ENCODE data around the gene SUMO1. TPM values are rescaled to one million over a fixed set of nuclear protein-coding genes. Genes with fewer than 3 reads are reported as not detected.
A peak's percentile ranks its signal among the peaks of the same experiment; 100 is the strongest.

The SUMO1 gene
- total and polyA plus RNA-seq, 8 donors: 20.4 to 62.3 (median 31.0) TPM

DNA sequence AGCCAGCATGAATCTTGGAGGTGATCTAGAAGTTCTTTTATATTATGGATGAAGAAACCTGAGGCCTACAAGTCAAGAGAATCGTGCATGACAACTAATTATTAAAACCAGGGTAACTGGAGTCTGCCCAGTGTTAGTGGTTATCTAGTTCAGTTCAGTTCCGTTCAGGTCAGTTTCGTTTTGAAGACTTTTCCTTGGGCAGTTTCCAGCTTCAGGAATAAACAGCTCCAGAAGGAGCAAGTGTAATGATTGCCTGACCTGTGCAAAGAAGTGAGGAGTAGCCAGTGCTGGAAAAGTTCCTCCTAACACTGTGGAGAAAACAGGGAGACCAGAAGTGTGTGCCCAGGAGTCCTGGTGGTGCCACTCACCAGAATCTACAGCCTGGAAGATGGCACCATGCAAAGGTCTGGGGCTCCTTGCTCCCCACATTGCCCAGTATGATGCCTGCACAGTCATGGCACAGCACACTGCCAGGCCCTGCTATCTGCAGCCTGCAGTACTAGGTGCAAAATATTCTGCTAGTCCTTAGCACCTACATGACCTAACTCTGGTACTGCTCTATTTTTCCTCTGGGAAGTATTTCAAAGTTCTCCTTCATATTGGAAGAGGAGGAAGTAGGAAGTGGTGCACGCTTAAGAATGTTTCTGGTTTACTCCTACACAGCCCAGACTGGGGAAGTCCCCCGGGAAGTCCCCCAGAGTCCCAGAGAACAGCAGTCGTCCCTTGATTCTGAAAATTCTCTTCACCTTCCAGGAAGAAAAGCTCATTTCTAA is 65.8 kb downstream of the SUMO1 start:
- TF ChIP-seq, protein P1, sequence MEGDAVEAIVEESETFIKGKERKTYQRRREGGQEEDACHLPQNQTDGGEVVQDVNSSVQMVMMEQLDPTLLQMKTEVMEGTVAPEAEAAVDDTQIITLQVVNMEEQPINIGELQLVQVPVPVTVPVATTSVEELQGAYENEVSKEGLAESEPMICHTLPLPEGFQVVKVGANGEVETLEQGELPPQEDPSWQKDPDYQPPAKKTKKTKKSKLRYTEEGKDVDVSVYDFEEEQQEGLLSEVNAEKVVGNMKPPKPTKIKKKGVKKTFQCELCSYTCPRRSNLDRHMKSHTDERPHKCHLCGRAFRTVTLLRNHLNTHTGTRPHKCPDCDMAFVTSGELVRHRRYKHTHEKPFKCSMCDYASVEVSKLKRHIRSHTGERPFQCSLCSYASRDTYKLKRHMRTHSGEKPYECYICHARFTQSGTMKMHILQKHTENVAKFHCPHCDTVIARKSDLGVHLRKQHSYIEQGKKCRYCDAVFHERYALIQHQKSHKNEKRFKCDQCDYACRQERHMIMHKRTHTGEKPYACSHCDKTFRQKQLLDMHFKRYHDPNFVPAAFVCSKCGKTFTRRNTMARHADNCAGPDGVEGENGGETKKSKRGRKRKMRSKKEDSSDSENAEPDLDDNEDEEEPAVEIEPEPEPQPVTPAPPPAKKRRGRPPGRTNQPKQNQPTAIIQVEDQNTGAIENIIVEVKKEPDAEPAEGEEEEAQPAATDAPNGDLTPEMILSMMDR (IDR thresholded peaks at IDR 0.05): no peak
- intact Hi-C loops (cut with DNase I): no loop called here
- peaks cover 0 to 3% (median 0%) of the 10 kb centered on the region in 3 donors for H3K4me1 ChIP-seq
- peaks cover 0 to 4% (median 0%) of the 10 kb centered on the region in 4 donors for H3K27me3 ChIP-seq
- DNase-seq: no peak
- peak overlapping the region in 2 of 4 donors; percentile 11 for H3K27ac ChIP-seq
- no peaks in the 10 kb centered on the region for H3K36me3 ChIP-seq
- FAIRE-seq: no peak
- ATAC-seq: peak in 3 of 4 donors; percentile 52 to 89 (median 59)
- H3K4me3 ChIP-seq: no peak overlapping the region
- H3K9me3 ChIP-seq: no peaks in the 10 kb centered on the region
- WGBS, 2 donors: 37 to 47% methylated on average over 6 of the region's 6 CpGs

DNA sequence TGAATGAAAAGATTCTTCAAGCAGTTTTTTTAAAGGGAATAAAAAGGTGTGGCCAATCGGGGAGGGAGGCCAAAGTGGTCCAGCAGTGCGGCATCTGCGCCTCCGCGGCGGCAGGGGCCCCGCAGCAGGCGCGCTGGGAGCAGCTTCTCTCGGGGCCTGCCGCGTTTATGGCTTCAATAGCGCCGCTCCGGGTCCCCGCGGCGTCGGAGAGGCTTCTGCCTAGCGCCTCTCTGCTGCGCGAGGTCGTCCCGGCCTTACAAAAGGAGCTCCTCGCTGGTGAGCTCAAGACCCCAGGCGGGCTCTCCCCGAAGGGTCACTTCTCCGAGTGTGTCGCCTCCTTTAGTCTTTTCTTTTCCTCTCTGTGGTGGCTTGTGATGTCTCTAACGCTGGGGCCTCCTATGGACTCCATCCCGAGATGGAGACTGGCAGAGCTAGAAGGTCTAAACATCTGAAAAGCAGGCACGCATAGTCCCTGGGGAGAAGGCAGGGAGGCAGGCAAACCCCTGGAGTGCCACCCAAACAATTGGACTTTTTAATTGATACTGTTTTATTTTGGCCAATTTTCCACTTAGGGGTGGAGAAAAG is 67.1 kb downstream of the SUMO1 start:
- Histone ChIP-seq H3K4me1 (peaks cover 0 to 3% (median 0%) of the 10 kb centered on the region in 3 donors), H3K36me3 (no peaks in the 10 kb centered on the region), H3K27ac (no peak overlapping the region), H3K9me3 (no peaks in the 10 kb centered on the region), H3K4me3 (no peak overlapping the region), H3K27me3 (no peaks in the 10 kb centered on the region)
- WGBS, 2 donors: 26 to 33% methylated on average over 32 of the region's 32 CpGs
- DNase-seq (peak in 1 of 6 donors; percentile 55), FAIRE-seq (no peak), ATAC-seq (no peak)
- TF ChIP-seq, protein P1 (IDR thresholded peaks at IDR 0.05): no peak
- intact Hi-C loops (cut with DNase I): no loop called here

DNA sequence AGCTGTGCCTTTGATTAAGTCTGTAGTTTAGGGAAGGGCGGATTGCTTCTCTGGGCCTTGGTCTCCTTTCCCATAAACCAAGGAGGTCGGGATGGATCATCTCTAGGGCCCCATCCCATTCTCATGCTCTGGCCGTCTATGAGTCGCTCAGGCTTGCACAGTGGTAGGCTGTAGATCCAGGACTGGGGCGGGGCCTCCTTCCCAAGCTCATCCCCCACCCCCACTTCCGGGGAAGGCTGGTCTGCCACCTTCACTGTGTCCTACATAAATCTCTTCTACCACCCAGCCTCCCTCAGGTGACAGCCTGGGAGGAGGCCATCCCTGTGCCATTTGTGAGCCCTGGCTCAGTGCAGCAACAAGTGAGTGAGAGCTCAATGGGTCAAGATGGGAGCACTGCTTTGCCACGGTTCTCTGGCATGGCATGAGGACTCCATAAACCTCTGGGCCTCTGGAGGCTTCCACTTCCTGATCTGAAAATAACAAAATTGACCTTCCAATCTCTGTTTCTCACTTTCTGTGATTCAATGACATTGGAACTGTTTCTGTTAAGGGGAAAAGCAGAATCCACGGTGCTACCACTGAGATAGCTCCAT is 68.5 kb downstream of the SUMO1 start:
- Histone ChIP-seq H3K4me1 (peaks cover 0 to 3% (median 0%) of the 10 kb centered on the region in 3 donors), H3K9me3 (no peaks in the 10 kb centered on the region), H3K27ac (no peak overlapping the region), H3K36me3 (no peaks in the 10 kb centered on the region), H3K27me3 (no peaks in the 10 kb centered on the region), H3K4me3 (no peak overlapping the region)
- TF ChIP-seq, protein P1 (IDR thresholded peaks at IDR 0.05): no peak
- intact Hi-C loops (cut with DNase I): no loop called here
- ATAC-seq (no peak), FAIRE-seq (no peak), DNase-seq (no peak)
- WGBS, 2 donors: 84 to 91% methylated on average over 8 of the region's 8 CpGs

DNA sequence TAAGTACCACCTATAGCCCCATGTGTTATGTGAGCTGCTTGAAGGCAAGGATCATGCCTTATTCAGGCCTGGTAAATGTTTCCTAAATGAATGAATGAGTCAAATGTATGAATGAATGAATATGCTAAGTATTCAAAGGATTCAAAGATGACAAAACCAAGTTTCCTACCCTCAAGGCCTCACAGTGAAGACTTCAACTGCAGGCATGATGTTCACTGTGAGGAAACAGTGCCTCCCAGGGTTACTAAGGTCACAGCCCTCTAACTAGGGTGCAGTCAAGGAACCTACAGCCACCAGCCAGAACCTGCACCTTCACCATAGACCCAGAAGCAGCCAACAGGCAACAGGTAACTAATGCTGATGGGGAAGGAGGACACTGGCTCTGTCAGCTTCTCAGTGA is 69.3 kb downstream of the SUMO1 start:
- intact Hi-C loops (cut with DNase I): no loop called here
- no peak for FAIRE-seq
- Histone ChIP-seq H3K27ac (no peak overlapping the region), H3K4me3 (no peak overlapping the region), H3K27me3 (no peaks in the 10 kb centered on the region), H3K9me3 (no peaks in the 10 kb centered on the region), H3K36me3 (no peaks in the 10 kb centered on the region), H3K4me1 (peaks cover 0 to 3% (median 0%) of the 10 kb centered on the region in 3 donors)
- DNase-seq: no peak
- ATAC-seq: no peak
- TF ChIP-seq, protein P1 (IDR thresholded peaks at IDR 0.05): no peak
